ENCODE measurements around the gene IL6ST.
"Not testable (repeated sequence)": the region's sequence is repeated elsewhere in the genome, so short reads cannot be mapped to it uniquely, and the experiment has no call there.

IL6ST gene

GRCh38 chr5:55994495-55994997, at the start of gene IL6ST:
IL6ST (minus strand) TSS chr5:55994963; CDS start chr5:55976278, 18,685 bp downstream.
- DNase-seq (ENCODE audit: low read depth), result peak; percentile 25

- no peak for DNase-seq (ENCODE audit: low read depth)
These were observed 45.2 kb upstream of the IL6ST start for GRCh38 chr5:56039985-56040384.

GRCh38 chr5:56038206-56038605, 43.4 kb upstream of the IL6ST start:
- DNase-seq (ENCODE audit: low read depth), result not testable (repeated sequence)

- DNase-seq (ENCODE audit: low read depth), result no peak
These were observed 42.8 kb upstream of the IL6ST start for GRCh38 chr5:56037531-56038010.

GRCh38 chr5:56035394-56035793, 40.6 kb upstream of the IL6ST start:
- not testable (repeated sequence) for DNase-seq (ENCODE audit: low read depth)

- not testable (repeated sequence) for DNase-seq (ENCODE audit: low read depth)
These were observed 35.3 kb upstream of the IL6ST start for GRCh38 chr5:56029871-56030630.

- DNase-seq (ENCODE audit: low read depth), result no peak
These were observed 34.7 kb upstream of the IL6ST start for GRCh38 chr5:56029457-56029856.

GRCh38 chr5:56028708-56029107, 33.9 kb upstream of the IL6ST start:
- no peak for DNase-seq (ENCODE audit: low read depth)

GRCh38 chr5:56026863-56027300, 32.1 kb upstream of the IL6ST start:
- no peak for DNase-seq (ENCODE audit: low read depth)

- no peak for DNase-seq (ENCODE audit: low read depth)
These were observed 30.6 kb upstream of the IL6ST start for GRCh38 chr5:56025151-56025885.

GRCh38 chr5:56024810-56025150, 30.0 kb upstream of the IL6ST start:
- DNase-seq (ENCODE audit: low read depth), result no peak

- DNase-seq (ENCODE audit: low read depth), result no peak
These were observed 28.5 kb upstream of the IL6ST start for GRCh38 chr5:56023296-56023695.

GRCh38 chr5:56019306-56020272, 24.8 kb upstream of the IL6ST start:
- DNase-seq (ENCODE audit: low read depth), result no peak

- no peak for DNase-seq (ENCODE audit: low read depth)
These were observed 24.1 kb upstream of the IL6ST start for GRCh38 chr5:56018832-56019231.

- not testable (repeated sequence) for DNase-seq (ENCODE audit: low read depth)
These were observed 19.9 kb upstream of the IL6ST start for GRCh38 chr5:56014701-56015100.

- DNase-seq (ENCODE audit: low read depth), result not testable (repeated sequence)
These were observed 19.2 kb upstream of the IL6ST start for GRCh38 chr5:56013939-56014338.

GRCh38 chr5:56012281-56012963, 17.7 kb upstream of the IL6ST start:
- DNase-seq (ENCODE audit: low read depth), result no peak

- no peak for DNase-seq (ENCODE audit: low read depth)
These were observed 17.1 kb upstream of the IL6ST start for GRCh38 chr5:56011835-56012234.

GRCh38 chr5:56010431-56010830, 15.7 kb upstream of the IL6ST start:
- no peak for DNase-seq (ENCODE audit: low read depth)

GRCh38 chr5:56006600-56006999, 11.8 kb upstream of the IL6ST start:
- DNase-seq (ENCODE audit: low read depth), result no peak

GRCh38 chr5:56006094-56006493, 11.3 kb upstream of the IL6ST start:
- DNase-seq (ENCODE audit: low read depth), result no peak
